ENCODE results near the gene ADGRL1. TPM values are rescaled to one million over a fixed set of nuclear protein-coding genes. Genes with fewer than 3 reads are reported as not detected.

Gene ADGRL1
- total RNA-seq, 1 experiment from 2014 or later = 26.5 TPM

GRCh38 chr19:14155371-14155770 lies 50.6 kb downstream of the ADGRL1 start:
- H3K27ac Mint-ChIP-seq (ENCODE audit: unreplicated experiment) = no peak overlapping the region
- DNase-seq = no peak
- no peak overlapping the region for H3K4me3 Mint-ChIP-seq (ENCODE audit: low read depth, unreplicated experiment)
- H3K9me3 Mint-ChIP-seq (ENCODE audit: low read depth, unreplicated experiment) = no peaks in the 10 kb centered on the region
- no TSS peak for BruUV-seq (replicated peaks)
- intact Hi-C loops (cut with micrococcal nuclease; ENCODE audit: unreplicated experiment) = no loop called here
- no peaks in the 10 kb centered on the region for H3K27me3 Mint-ChIP-seq (ENCODE audit: unreplicated experiment)
- CTCF ChIA-PET = interaction anchor here (0.6 kb wide), 1 partner anchor 106 kb away, joined by 3 read pairs; no protein-coding TSS in a partner anchor
- no peaks in the 10 kb centered on the region for H3K4me1 Mint-ChIP-seq (ENCODE audit: low read depth, unreplicated experiment)
- TF ChIP-seq, protein P1, sequence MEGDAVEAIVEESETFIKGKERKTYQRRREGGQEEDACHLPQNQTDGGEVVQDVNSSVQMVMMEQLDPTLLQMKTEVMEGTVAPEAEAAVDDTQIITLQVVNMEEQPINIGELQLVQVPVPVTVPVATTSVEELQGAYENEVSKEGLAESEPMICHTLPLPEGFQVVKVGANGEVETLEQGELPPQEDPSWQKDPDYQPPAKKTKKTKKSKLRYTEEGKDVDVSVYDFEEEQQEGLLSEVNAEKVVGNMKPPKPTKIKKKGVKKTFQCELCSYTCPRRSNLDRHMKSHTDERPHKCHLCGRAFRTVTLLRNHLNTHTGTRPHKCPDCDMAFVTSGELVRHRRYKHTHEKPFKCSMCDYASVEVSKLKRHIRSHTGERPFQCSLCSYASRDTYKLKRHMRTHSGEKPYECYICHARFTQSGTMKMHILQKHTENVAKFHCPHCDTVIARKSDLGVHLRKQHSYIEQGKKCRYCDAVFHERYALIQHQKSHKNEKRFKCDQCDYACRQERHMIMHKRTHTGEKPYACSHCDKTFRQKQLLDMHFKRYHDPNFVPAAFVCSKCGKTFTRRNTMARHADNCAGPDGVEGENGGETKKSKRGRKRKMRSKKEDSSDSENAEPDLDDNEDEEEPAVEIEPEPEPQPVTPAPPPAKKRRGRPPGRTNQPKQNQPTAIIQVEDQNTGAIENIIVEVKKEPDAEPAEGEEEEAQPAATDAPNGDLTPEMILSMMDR (IDR thresholded peaks at IDR 0.05; ENCODE audit: unreplicated experiment) = no peak
- H3K36me3 Mint-ChIP-seq (ENCODE audit: insufficient read depth, unreplicated experiment) = no peaks in the 10 kb centered on the region

- intact Hi-C loops (cut with micrococcal nuclease; ENCODE audit: unreplicated experiment) = no loop called here
- Mint-ChIP-seq H3K36me3 (ENCODE audit: insufficient read depth, unreplicated experiment) (peaks cover 5% of the 10 kb centered on the region), H3K4me1 (ENCODE audit: low read depth, unreplicated experiment) (peaks cover 8% of the 10 kb centered on the region), H3K27ac (ENCODE audit: unreplicated experiment) (no peak overlapping the region), H3K9me3 (ENCODE audit: low read depth, unreplicated experiment) (no peaks in the 10 kb centered on the region), H3K27me3 (ENCODE audit: unreplicated experiment) (no peaks in the 10 kb centered on the region), H3K4me3 (ENCODE audit: low read depth, unreplicated experiment) (no peak overlapping the region)
- TF ChIP-seq, protein P1 (IDR thresholded peaks at IDR 0.05; ENCODE audit: unreplicated experiment) = no peak
- BruUV-seq (replicated peaks) = no TSS peak
- DNase-seq = no peak
- CTCF ChIA-PET = interaction anchor here (0.6 kb wide), 1 partner anchor 11 kb away, joined by 3 read pairs; no protein-coding TSS in a partner anchor
Observed at GRCh38 chr19:14152713-14153112, 53.3 kb downstream of the ADGRL1 start.

GRCh38 chr19:14150770-14151661 lies 55.0 kb downstream of the ADGRL1 start:
- TF ChIP-seq, protein P1 (IDR thresholded peaks at IDR 0.05; ENCODE audit: unreplicated experiment) = no peak
- H3K36me3 Mint-ChIP-seq (ENCODE audit: insufficient read depth, unreplicated experiment) = peaks cover 5% of the 10 kb centered on the region

GRCh38 chr19:14150041-14150769 lies 55.8 kb downstream of the ADGRL1 start:
- no peak for DNase-seq
- Mint-ChIP-seq H3K4me3 (ENCODE audit: low read depth, unreplicated experiment) (no peak overlapping the region), H3K4me1 (ENCODE audit: low read depth, unreplicated experiment) (peaks cover 8% of the 10 kb centered on the region), H3K36me3 (ENCODE audit: insufficient read depth, unreplicated experiment) (peaks cover 5% of the 10 kb centered on the region), H3K9me3 (ENCODE audit: low read depth, unreplicated experiment) (no peaks in the 10 kb centered on the region), H3K27me3 (ENCODE audit: unreplicated experiment) (no peaks in the 10 kb centered on the region), H3K27ac (ENCODE audit: unreplicated experiment) (no peak overlapping the region)
- CTCF ChIA-PET = no interaction called here
- TF ChIP-seq, protein P1 (IDR thresholded peaks at IDR 0.05; ENCODE audit: unreplicated experiment) = no peak
- BruUV-seq (replicated peaks) = no TSS peak
- intact Hi-C loops (cut with micrococcal nuclease; ENCODE audit: unreplicated experiment) = no loop called here

More at GRCh38 chr19:14150770-14151661, 55.0 kb downstream of the ADGRL1 start:
- no TSS peak for BruUV-seq (replicated peaks)
- CTCF ChIA-PET = no interaction called here
- no peaks in the 10 kb centered on the region for H3K27me3 Mint-ChIP-seq (ENCODE audit: unreplicated experiment)
- H3K4me3 Mint-ChIP-seq (ENCODE audit: low read depth, unreplicated experiment) = no peak overlapping the region
- H3K27ac Mint-ChIP-seq (ENCODE audit: unreplicated experiment) = no peak overlapping the region
- no peak for DNase-seq
- no peaks in the 10 kb centered on the region for H3K9me3 Mint-ChIP-seq (ENCODE audit: low read depth, unreplicated experiment)
- H3K4me1 Mint-ChIP-seq (ENCODE audit: low read depth, unreplicated experiment) = peaks cover 8% of the 10 kb centered on the region
- intact Hi-C loops (cut with micrococcal nuclease; ENCODE audit: unreplicated experiment) = no loop called here

Data from Calu3 (cell line).